Nephron (organoid): Measurements from ENCODE around the gene LY86.

Experiments
- H3K27ac Mint-ChIP-seq, 3 experiments: 2 replicates each; pipeline ENCODE4 v1.8.0; 2020; ENCODE audit warnings: mixed read lengths in 3 of 3, mild to moderate bottlenecking in 2 of 3, moderate library complexity in 1 of 3
- H3K27me3 Mint-ChIP-seq: 2 replicates; pipeline ENCODE4 v1.8.0; 2021; ENCODE audit warnings: low read depth, mild to moderate bottlenecking, moderate library complexity, mixed read lengths
- H3K36me3 Mint-ChIP-seq: 2 replicates; pipeline ENCODE4 v1.8.0; 2020; ENCODE audit warnings: low read depth, mixed read lengths
- H3K4me1 Mint-ChIP-seq: 2 replicates; pipeline ENCODE4 v1.8.0; 2020; ENCODE audit warnings: mixed read lengths
- H3K4me3 Mint-ChIP-seq, 3 experiments: 2 replicates each; pipeline ENCODE4 v1.8.0; 2020; ENCODE audit warnings: mild to moderate bottlenecking in 3 of 3, mixed read lengths in 3 of 3, moderate library complexity in 2 of 3
- H3K9me3 Mint-ChIP-seq: 2 replicates; pipeline ENCODE4 v1.8.0; 2020; ENCODE audit warnings: mixed read lengths
- CTCF ChIP-seq, 3 experiments: fragments of 200-600 bp; sonication (generic); IDR thresholded peaks; one replicate each; pipeline ENCODE4 v1.5.0; 2021; ENCODE audit warnings: antibody characterized with exemption in 3 of 3; ENCODE audit not compliant: unreplicated experiment in 3 of 3

Gene LY86

GRCh38 chr6:6584310-6585002 is 4.1 kb upstream of the LY86 start:
- H3K4me3 Mint-ChIP-seq: no peak overlapping the region
- peaks cover 8% of the 10 kb centered on the region for H3K4me1 Mint-ChIP-seq
- no peak overlapping the region for H3K27ac Mint-ChIP-seq
- H3K9me3 Mint-ChIP-seq: peaks cover 9% of the 10 kb centered on the region
- peaks cover 4% of the 10 kb centered on the region for H3K27me3 Mint-ChIP-seq
- no peaks in the 10 kb centered on the region for H3K36me3 Mint-ChIP-seq
- no peak for TF ChIP-seq CTCF (IDR thresholded peaks at IDR 0.05; ENCODE audit: unreplicated experiment in 3 of 3)

GRCh38 chr6:6585003-6585311 is 3.6 kb upstream of the LY86 start:
- Mint-ChIP-seq H3K4me1 (peaks cover 8% of the 10 kb centered on the region), H3K27ac (no peak overlapping the region), H3K4me3 (no peak overlapping the region), H3K36me3 (no peaks in the 10 kb centered on the region), H3K9me3 (peaks cover 7% of the 10 kb centered on the region), H3K27me3 (no peaks in the 10 kb centered on the region)
- no peak for TF ChIP-seq CTCF (IDR thresholded peaks at IDR 0.05; ENCODE audit: unreplicated experiment in 3 of 3)

- H3K4me1 Mint-ChIP-seq: peaks cover 8% of the 10 kb centered on the region
- no peaks in the 10 kb centered on the region for H3K27me3 Mint-ChIP-seq
- no peak overlapping the region for H3K4me3 Mint-ChIP-seq
- H3K9me3 Mint-ChIP-seq: no peaks in the 10 kb centered on the region
- H3K36me3 Mint-ChIP-seq: no peaks in the 10 kb centered on the region
- no peak for TF ChIP-seq CTCF (IDR thresholded peaks at IDR 0.05; ENCODE audit: unreplicated experiment in 3 of 3)
- H3K27ac Mint-ChIP-seq: no peak overlapping the region
Measured at GRCh38 chr6:6586167-6586566, 2.4 kb upstream of the LY86 start.

- TF ChIP-seq CTCF (IDR thresholded peaks at IDR 0.05; ENCODE audit: unreplicated experiment in 3 of 3): no peak
- Mint-ChIP-seq H3K4me3 (no peak overlapping the region), H3K36me3 (no peaks in the 10 kb centered on the region), H3K4me1 (peaks cover 8% of the 10 kb centered on the region), H3K27me3 (no peaks in the 10 kb centered on the region), H3K27ac (no peak overlapping the region), H3K9me3 (no peaks in the 10 kb centered on the region)
Measured at GRCh38 chr6:6586671-6587526, 1.6 kb upstream of the LY86 start.

GRCh38 chr6:6587696-6588063 is 840 bp upstream of the LY86 start:
- no peak for TF ChIP-seq CTCF (IDR thresholded peaks at IDR 0.05; ENCODE audit: unreplicated experiment in 3 of 3)
- Mint-ChIP-seq H3K27me3 (no peaks in the 10 kb centered on the region), H3K27ac (no peak overlapping the region), H3K4me3 (no peak overlapping the region), H3K4me1 (peaks cover 8% of the 10 kb centered on the region), H3K36me3 (no peaks in the 10 kb centered on the region), H3K9me3 (no peaks in the 10 kb centered on the region)
